ENCODE results near the gene MST1R. TPM values are rescaled to one million over a fixed set of nuclear protein-coding genes. Genes with fewer than 3 reads are reported as not detected.

Gene MST1R
- total RNA-seq, 2 experiments from 2014 or later = 0.38 to 0.82 TPM

GRCh38 chr3:49856181-49857005, 47.3 kb downstream of the MST1R start, which contains the start of gene TRAIP:
TSS of gene TRAIP (minus strand) at chr3:49856564. CDS start at chr3:49856453, 111 bp downstream.
- DNase-seq (ENCODE audit: low spot score) = peak; percentile 98
- H3K4me1 ChIP-seq (ENCODE audit: insufficient read depth, low read length, poor library complexity, severe bottlenecking) = peaks cover 25% of the 10 kb centered on the region
- H4K20me1 ChIP-seq (ENCODE audit: insufficient read depth, low read length) = no peaks in the 10 kb centered on the region
- H3K36me3 ChIP-seq (ENCODE audit: insufficient read depth, low read length) = peaks cover 6% of the 10 kb centered on the region
- H3K27ac ChIP-seq (ENCODE audit: low read depth, low read length, poor library complexity, severe bottlenecking) = peak within 1 kb of the TSS; percentile 38
- BruUV-seq (replicated peaks) = TSS peak; percentile 70
- TF ChIP-seq CTCF (conservative IDR thresholded peaks at IDR 0.05; ENCODE audit: low read length) (peak; percentile 31; the same call in 1 of the 2 replicates), EZH2phosphoT487 (IDR thresholded peaks at IDR 0.05; ENCODE audit: borderline replicate concordance, low read depth, low read length) (no peak)
- ChIA-PET POLR2A (interaction anchor here (0.8 to 1.3 kb wide), 4 partner anchors 12 to 75 kb away, joined by 3 to 4 read pairs (median 3); no protein-coding TSS in a partner anchor), CTCF (ENCODE audit: unreplicated experiment) (interaction anchor here (1.1 to 1.5 kb wide), 2 partner anchors 10 to 53 kb away, joined by 3 read pairs; partner anchors contain the start of gene INKA1)
- peak within 1 kb of the TSS; percentile 82 for H2AFZ ChIP-seq (ENCODE audit: low read length)
- no peaks in the 10 kb centered on the region for H3K9me2 ChIP-seq (ENCODE audit: insufficient read depth, low read length)
- peak within 1 kb of the TSS; percentile 89 for H3K4me3 ChIP-seq (ENCODE audit: low read depth, low read length, poor library complexity, severe bottlenecking)
- H3K4me2 ChIP-seq (ENCODE audit: low read length) = peak within 1 kb of the TSS; percentile 98
- H3K79me2 ChIP-seq (ENCODE audit: insufficient read depth, low read depth, low read length) = peaks cover 31% of the 10 kb centered on the region
- intact Hi-C loops (cut with micrococcal nuclease; ENCODE audit: unreplicated experiment) = loop anchor here (5.0 kb wide), 1 partner anchor 46 kb away; the partner anchor contains the start of gene MST1R
- H3K9me3 ChIP-seq (ENCODE audit: low read length) = no peaks in the 10 kb centered on the region

GRCh38 chr3:49855662-49856061, 48.0 kb downstream of the MST1R start:
- peak overlapping the region; percentile 38 for H3K27ac ChIP-seq (ENCODE audit: low read depth, low read length, poor library complexity, severe bottlenecking)
- H2AFZ ChIP-seq (ENCODE audit: low read length) = no peak overlapping the region
- peak overlapping the region; percentile 98 for H3K4me2 ChIP-seq (ENCODE audit: low read length)
- H3K4me3 ChIP-seq (ENCODE audit: low read depth, low read length, poor library complexity, severe bottlenecking) = peak overlapping the region; percentile 89
- no TSS peak for BruUV-seq (replicated peaks)
- no peak for DNase-seq (ENCODE audit: low spot score)
- peaks cover 31% of the 10 kb centered on the region for H3K79me2 ChIP-seq (ENCODE audit: insufficient read depth, low read depth, low read length)
- H4K20me1 ChIP-seq (ENCODE audit: insufficient read depth, low read length) = no peaks in the 10 kb centered on the region
- H3K9me3 ChIP-seq (ENCODE audit: low read length) = no peaks in the 10 kb centered on the region
- ChIA-PET POLR2A (interaction anchor here (0.8 to 1.3 kb wide), 3 partner anchors 11 to 51 kb away, joined by 3 to 4 read pairs (median 3); no protein-coding TSS in a partner anchor), CTCF (ENCODE audit: unreplicated experiment) (interaction anchor here (1.1 kb wide), 1 partner anchor 52 kb away, joined by 3 read pairs; the partner anchor contains the start of gene INKA1)
- TF ChIP-seq CTCF (conservative IDR thresholded peaks at IDR 0.05; ENCODE audit: low read length) (no peak), EZH2phosphoT487 (IDR thresholded peaks at IDR 0.05; ENCODE audit: borderline replicate concordance, low read depth, low read length) (no peak)
- intact Hi-C loops (cut with micrococcal nuclease; ENCODE audit: unreplicated experiment) = loop anchor here (5.0 kb wide), 1 partner anchor 47 kb away; the partner anchor contains the start of gene MST1R
- H3K9me2 ChIP-seq (ENCODE audit: insufficient read depth, low read length) = no peaks in the 10 kb centered on the region
- H3K36me3 ChIP-seq (ENCODE audit: insufficient read depth, low read length) = peaks cover 6% of the 10 kb centered on the region
- H3K4me1 ChIP-seq (ENCODE audit: insufficient read depth, low read length, poor library complexity, severe bottlenecking) = peaks cover 25% of the 10 kb centered on the region
